HepG2 (cell line): Measurements from ENCODE around the gene KIAA1549.

ENCODE experiments used
- CTCF ChIP-seq: sonication (generic); formaldehyde crosslinking; IDR thresholded peaks from 2 replicates; pipeline ENCODE4 v1.5.0; 2020; ENCODE audit warnings: mild to moderate bottlenecking, missing genetic modification reagents, moderate library complexity
- ETV6 ChIP-seq: sonication (generic); formaldehyde crosslinking; conservative IDR thresholded peaks from 2 replicates; pipeline ENCODE4 v1.4.0; 2020; ENCODE audit warnings: missing genetic modification reagents
- EZH2 ChIP-seq: conservative IDR thresholded peaks from 2 replicates; pipeline ENCODE4 v1.6.1; 2012; ENCODE audit warnings: mild to moderate bottlenecking, low read depth, low read length, moderate library complexity
- HNF4G ChIP-seq, 2 experiments: sonication (generic) in 1 of 2; formaldehyde crosslinking in 1 of 2; IDR thresholded peaks; 2 replicates each; pipeline versions ENCODE4 v1.4.0 to v1.6.1; 2011 to 2020; ENCODE audit warnings: borderline replicate concordance in 2 of 2, low read depth in 2 of 2, mild to moderate bottlenecking in 2 of 2, low read length in 1 of 2, missing genetic modification reagents in 1 of 2, moderate library complexity in 1 of 2
- MLX ChIP-seq: IDR thresholded peaks from 2 replicates; pipeline ENCODE4 v1.6.1; 2016
- POLR2AphosphoS5 ChIP-seq: IDR thresholded peaks from 2 replicates; pipeline ENCODE4 v1.6.1; 2012; ENCODE audit warnings: low read depth, low read length
- SETDB1 ChIP-seq: sonication (generic); formaldehyde crosslinking; IDR thresholded peaks from 2 replicates; pipeline ENCODE4 v1.5.1; 2020; ENCODE audit warnings: missing genetic modification reagents, mild to moderate bottlenecking, borderline replicate concordance
- SNRNP70 ChIP-seq: fragments of 200-400 bp; formaldehyde crosslinking; IDR thresholded peaks from 2 replicates; pipeline ENCODE4 v1.6.1; 2017; ENCODE audit warnings: mild to moderate bottlenecking, low read depth, low read length, moderate library complexity
- TAF15 ChIP-seq: fragments of 200-400 bp; formaldehyde crosslinking; IDR thresholded peaks from one replicate; pipeline ENCODE4 v1.6.1; 2018; ENCODE audit warnings: mild to moderate bottlenecking, low read depth, low read length; ENCODE audit not compliant: poor library complexity, severe bottlenecking
- YY1 ChIP-seq: IDR thresholded peaks from 2 replicates; pipeline ENCODE4 v1.6.1; 2011; ENCODE audit warnings: low read length, low read depth, moderate library complexity, mild to moderate bottlenecking; ENCODE audit not compliant: insufficient read depth, insufficient replicate concordance
- TF ChIP-seq, protein P1 (sequence below): sonication (generic); formaldehyde crosslinking; IDR thresholded peaks from 2 replicates; pipeline ENCODE4 v1.8.0; 2022; ENCODE audit warnings: mild to moderate bottlenecking, missing genetic modification reagents; ENCODE audit not compliant: insufficient replicate concordance
- TF ChIP-seq, protein P2 (sequence below): sonication (generic); formaldehyde crosslinking; IDR thresholded peaks from 2 replicates; pipeline ENCODE4 v1.8.0; 2022; ENCODE audit warnings: missing genetic modification reagents, low read depth, mild to moderate bottlenecking, borderline replicate concordance
- TF ChIP-seq, protein P3 (sequence below), 2 experiments: sonication (generic) in 1 of 2; formaldehyde crosslinking in 1 of 2; IDR thresholded peaks; 2 replicates each; pipeline versions ENCODE4 v1.4.0 to v1.6.1; 2018 to 2020; ENCODE audit warnings: missing genetic modification reagents in 2 of 2, borderline replicate concordance in 1 of 2, low read depth in 1 of 2, mild to moderate bottlenecking in 1 of 2, missing biosample characterization in 1 of 2

DNA sequence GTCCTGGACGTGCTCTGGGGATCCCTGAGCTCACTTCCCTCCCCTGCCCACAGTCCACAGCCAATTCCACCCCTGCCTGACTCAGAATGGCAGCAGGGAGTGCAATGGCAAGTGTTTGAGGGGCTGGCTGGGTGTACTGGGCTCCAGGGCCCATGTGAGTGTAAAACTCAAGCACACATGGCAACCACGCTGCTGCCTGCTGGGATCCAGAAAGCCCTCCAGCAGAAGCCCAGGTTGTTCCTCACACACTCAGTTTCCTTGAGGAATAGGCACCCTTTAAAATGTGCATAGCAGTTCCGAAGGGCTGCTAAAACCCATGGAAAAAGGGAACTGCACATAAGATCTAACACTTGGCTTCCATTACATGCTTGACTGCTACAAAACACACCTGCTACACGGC is 171.8 kb downstream of the KIAA1549 start:
- TF ChIP-seq CTCF (CRISPR knock-in tag) (no peak), YY1 (no peak), EZH2 (no peak), HNF4G (IDR thresholded peaks at IDR 0.05; ENCODE audit: borderline replicate concordance, low read depth, low read length) (no peak), HNF4G (CRISPR knock-in tag; IDR thresholded peaks at IDR 0.05; ENCODE audit: borderline replicate concordance, low read depth) (no peak), SETDB1 (CRISPR knock-in tag) (no peak), SNRNP70 (no peak), MLX (CRISPR knock-in tag) (no peak), ETV6 (CRISPR knock-in tag) (no peak), POLR2AphosphoS5 (no peak), TAF15 (no peak)
- TF ChIP-seq, protein P1, sequence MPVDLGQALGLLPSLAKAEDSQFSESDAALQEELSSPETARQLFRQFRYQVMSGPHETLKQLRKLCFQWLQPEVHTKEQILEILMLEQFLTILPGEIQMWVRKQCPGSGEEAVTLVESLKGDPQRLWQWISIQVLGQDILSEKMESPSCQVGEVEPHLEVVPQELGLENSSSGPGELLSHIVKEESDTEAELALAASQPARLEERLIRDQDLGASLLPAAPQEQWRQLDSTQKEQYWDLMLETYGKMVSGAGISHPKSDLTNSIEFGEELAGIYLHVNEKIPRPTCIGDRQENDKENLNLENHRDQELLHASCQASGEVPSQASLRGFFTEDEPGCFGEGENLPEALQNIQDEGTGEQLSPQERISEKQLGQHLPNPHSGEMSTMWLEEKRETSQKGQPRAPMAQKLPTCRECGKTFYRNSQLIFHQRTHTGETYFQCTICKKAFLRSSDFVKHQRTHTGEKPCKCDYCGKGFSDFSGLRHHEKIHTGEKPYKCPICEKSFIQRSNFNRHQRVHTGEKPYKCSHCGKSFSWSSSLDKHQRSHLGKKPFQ = no peak
- TF ChIP-seq, protein P2, sequence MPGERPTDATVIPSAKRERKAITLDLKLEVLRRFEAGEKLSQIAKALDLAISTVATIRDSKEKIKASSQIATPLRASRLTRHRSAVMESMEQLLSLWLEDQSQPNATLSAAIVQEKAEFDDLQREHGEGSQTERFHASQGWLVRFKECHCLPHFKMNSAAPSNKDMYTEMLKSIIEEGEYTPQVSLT (CRISPR knock-in tag) = no peak
- TF ChIP-seq, protein P3, sequence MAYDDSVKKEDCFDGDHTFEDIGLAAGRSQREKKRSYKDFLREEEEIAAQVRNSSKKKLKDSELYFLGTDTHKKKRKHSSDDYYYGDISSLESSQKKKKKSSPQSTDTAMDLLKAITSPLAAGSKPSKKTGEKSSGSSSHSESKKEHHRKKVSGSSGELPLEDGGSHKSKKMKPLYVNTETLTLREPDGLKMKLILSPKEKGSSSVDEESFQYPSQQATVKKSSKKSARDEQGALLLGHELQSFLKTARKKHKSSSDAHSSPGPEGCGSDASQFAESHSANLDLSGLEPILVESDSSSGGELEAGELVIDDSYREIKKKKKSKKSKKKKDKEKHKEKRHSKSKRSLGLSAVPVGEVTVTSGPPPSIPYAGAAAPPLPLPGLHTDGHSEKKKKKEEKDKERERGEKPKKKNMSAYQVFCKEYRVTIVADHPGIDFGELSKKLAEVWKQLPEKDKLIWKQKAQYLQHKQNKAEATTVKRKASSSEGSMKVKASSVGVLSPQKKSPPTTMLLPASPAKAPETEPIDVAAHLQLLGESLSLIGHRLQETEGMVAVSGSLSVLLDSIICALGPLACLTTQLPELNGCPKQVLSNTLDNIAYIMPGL (CRISPR knock-in tag; IDR thresholded peaks at IDR 0.05; ENCODE audit: borderline replicate concordance in 1 of 2, low read depth in 1 of 2) = no peak
